ENCODE measurements around the gene RPS5.

Gene RPS5

DNA sequence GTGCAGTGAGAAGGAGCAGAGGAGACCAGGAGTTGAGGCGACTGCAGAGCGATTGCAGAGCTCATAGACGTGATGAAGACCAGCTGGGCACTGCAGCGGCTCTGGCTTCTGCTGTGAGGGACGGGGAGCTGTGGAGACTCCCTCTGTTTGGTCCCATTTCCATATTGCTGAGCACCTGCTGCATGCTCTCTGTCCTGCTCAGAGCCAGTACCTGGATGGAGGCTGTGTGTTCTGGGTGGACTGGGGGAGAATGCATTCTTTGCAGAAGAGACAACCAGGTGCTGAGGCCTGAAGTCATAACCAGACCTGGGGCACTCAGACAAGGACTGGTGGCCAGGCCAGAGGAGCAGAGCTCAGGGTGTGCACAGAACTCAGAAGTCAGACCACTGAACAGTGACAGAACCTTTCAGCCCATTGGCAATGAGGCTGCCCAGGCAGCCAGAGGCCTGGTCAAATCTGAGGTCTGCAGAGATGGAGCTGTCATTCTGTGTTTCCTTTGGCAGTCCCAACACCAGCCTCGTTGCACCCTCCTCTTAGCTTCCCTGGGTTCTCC is 32.5 kb upstream of the RPS5 start:
- TF ChIP-seq, protein P1, sequence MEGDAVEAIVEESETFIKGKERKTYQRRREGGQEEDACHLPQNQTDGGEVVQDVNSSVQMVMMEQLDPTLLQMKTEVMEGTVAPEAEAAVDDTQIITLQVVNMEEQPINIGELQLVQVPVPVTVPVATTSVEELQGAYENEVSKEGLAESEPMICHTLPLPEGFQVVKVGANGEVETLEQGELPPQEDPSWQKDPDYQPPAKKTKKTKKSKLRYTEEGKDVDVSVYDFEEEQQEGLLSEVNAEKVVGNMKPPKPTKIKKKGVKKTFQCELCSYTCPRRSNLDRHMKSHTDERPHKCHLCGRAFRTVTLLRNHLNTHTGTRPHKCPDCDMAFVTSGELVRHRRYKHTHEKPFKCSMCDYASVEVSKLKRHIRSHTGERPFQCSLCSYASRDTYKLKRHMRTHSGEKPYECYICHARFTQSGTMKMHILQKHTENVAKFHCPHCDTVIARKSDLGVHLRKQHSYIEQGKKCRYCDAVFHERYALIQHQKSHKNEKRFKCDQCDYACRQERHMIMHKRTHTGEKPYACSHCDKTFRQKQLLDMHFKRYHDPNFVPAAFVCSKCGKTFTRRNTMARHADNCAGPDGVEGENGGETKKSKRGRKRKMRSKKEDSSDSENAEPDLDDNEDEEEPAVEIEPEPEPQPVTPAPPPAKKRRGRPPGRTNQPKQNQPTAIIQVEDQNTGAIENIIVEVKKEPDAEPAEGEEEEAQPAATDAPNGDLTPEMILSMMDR (IDR thresholded peaks at IDR 0.05) = no peak

DNA sequence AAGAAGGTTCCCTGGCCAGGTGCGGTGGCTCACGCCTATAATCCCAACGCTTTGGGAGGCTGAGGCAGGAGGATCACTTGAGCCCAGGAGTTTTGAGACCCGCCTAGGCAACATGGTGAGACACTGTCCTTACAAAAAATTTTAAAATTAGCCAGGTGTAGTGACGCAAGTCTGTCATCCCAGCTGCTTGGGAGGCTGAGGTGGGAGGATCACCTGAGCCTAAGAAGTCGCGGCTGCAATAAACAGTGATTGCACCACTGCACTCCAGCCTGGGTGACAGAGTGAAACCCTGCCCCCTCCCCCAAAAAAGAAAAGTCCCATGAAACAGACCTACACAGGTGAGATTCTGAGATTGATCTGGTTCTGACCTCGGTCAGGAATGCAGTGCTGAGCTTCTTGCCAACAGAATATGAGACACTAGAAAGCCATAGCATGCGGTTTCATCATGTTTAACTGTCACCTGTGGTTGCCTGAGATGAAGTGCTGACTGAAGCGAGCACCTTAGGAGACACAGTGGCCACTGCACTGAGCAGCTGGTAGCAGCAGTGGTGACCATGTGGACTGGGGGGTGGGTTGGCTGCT is 31.8 kb upstream of the RPS5 start:
- TF ChIP-seq, protein P1 (IDR thresholded peaks at IDR 0.05) = no peak

DNA sequence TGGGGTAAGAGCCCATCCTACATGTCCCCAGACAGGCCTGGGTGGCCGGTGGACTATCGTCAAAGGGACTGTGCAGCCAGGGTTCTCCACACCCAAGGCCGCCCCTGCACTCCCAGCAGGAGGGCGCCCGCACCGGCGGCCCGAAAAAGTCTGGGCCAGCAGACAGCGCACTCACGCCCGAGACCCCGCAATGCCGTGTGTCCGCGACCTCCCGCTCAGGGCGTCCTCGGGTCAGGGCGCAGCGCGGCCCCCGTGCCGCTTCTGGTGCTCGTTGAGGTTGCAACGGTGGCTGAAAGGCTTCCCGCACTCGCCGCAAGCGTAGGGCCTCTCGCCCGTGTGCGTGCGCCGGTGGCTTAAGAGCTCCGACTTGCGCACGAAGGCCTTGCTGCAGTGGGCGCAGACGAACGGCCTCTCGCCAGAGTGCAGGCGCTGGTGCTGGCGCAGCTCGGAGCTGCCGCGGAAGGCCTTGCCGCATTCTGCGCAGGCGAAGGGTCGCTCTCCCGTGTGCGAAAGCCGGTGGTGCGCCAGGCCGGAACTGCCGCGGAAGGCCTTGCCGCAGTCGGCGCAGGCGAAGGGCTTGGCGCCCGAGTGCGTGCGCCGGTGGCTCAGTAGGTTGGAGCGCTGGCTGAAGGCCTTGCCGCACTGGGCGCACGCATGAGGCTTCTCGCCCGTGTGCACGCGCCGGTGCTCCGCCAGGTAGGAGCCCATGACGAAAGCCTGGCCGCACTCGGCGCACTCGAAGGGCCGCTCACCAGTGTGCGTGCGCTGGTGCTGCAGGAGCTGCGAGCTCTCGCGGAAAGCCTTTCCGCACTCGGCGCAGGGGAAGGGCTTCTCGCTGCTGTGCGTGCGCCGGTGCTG is 30.9 kb upstream of the RPS5 start:
- TF ChIP-seq, protein P1 (IDR thresholded peaks at IDR 0.05) = no peak

DNA sequence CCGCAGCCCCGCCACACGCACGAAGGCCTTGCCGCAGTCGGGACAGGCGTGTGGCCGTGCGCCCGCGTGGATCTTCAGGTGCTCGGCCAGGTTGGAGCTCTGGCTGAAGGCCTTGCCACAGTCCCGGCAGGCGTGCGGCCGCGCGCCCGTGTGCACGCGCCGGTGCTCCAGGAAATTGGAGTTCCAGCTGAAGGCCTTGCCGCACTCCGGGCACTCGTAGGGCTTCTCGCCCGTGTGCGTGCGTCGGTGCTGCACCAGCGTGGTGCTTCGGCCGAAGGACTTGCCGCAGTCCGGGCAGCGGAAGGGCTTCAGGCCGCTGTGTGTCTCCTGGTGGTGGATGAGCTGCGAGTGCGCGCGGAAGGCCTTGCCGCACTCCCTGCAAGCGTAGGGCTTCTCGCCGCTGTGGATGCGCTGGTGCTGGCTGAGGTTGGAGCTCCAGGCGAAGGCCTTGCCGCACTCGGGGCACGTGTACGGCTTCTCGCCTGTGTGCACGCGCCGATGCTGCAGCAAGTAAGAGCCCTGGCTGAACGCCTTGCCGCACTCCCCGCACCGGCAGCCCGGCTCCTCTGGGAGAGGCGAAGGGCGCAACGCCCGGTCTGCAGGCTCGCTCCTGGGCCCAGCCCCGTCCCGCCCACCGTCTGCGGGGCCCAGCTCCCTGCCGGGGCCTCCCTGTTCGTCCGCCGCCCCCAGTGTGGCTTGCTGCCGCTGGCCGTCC is 30.1 kb upstream of the RPS5 start:
- TF ChIP-seq, protein P1 (IDR thresholded peaks at IDR 0.05) = no peak

DNA sequence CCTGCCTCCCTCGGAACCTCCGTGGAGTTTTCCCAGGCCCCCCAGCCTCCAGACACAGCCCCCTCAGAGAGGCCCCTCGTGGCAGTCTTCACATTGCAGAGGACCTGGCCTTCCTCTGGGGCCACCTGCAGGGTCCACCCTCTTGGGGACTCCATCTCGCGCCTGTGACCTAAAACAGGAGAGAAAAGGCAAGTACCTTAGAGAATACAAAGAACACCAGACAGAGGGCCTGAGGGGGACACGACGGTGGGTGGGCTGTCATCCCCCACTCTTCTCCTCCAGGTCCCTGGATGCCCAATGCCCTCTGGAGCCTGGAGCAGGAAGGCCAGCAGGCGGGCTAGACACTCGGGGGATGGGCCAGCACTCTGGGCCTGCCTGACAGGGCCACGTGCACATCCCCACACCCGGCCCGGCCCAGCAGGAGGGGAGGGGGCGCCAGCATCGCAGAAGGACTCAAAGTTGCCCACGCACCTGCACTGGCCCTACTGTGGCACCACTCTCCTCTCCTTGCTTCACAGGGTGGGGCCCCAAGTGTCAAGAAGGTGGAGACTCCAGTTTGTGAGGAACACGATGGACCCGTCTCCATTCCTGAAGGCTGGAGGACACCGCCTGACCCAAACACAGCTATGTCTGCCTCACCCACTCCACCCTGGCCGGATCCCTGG is 29.5 kb upstream of the RPS5 start:
- TF ChIP-seq, protein P1 (IDR thresholded peaks at IDR 0.05) = no peak

DNA sequence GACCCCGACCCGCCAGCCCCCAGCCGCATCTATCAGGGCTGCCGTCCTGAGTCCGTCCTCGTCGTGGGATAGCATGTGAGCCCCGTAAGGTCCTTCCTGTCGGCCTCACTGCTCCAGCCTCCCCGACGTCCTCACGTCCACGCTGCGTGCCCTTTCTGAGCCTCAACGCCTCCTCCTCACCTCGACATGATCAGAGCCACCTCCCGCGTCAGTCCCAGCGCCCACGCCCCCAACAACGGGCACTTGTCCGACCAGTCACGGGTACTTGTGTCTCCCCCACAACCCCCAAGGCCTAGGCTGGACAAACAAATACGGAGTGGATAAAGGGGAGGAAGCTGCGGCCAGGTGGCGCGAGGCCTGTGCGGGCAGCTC is 25.2 kb upstream of the RPS5 start:
- TF ChIP-seq, protein P1 (IDR thresholded peaks at IDR 0.05) = no peak
